HepG2 (cell line): ENCODE measurements around the gene TIFAB. TPM values are rescaled to one million over a fixed set of nuclear protein-coding genes. Genes with fewer than 3 reads are reported as not detected.

Experiments
- ARHGAP35 ChIP-seq: sonication (generic); formaldehyde crosslinking; IDR thresholded peaks from 2 replicates; pipeline ENCODE4 v1.9.0; 2022; ENCODE audit warnings: mild to moderate bottlenecking, inconsistent platforms, moderate library complexity, missing genetic modification reagents, borderline replicate concordance
- ATAD3A ChIP-seq: sonication (generic); formaldehyde crosslinking; IDR thresholded peaks from 2 replicates; pipeline ENCODE4 v1.4.0; 2020; ENCODE audit warnings: missing genetic modification reagents
- E2F5 ChIP-seq: sonication (generic); formaldehyde crosslinking; conservative IDR thresholded peaks from 2 replicates; pipeline ENCODE4 v1.4.0; 2020; ENCODE audit warnings: missing genetic modification reagents
- ERF ChIP-seq: IDR thresholded peaks from 2 replicates; pipeline ENCODE4 v1.6.1; 2018; ENCODE audit warnings: missing biosample characterization, missing genetic modification reagents
- GFI1 ChIP-seq: sonication (generic); formaldehyde crosslinking; IDR thresholded peaks from 2 replicates; pipeline ENCODE4 v1.5.0; 2020; ENCODE audit warnings: missing genetic modification reagents, mild to moderate bottlenecking, borderline replicate concordance
- JARID2 ChIP-seq: sonication (generic); formaldehyde crosslinking; IDR thresholded peaks from 2 replicates; pipeline ENCODE4 v1.8.1; 2023; ENCODE audit warnings: missing genetic modification reagents, inconsistent platforms; ENCODE audit not compliant: insufficient replicate concordance
- MED1 ChIP-seq: sonication (generic); formaldehyde crosslinking; IDR thresholded peaks from 2 replicates; pipeline ENCODE4 v1.4.0; 2020; ENCODE audit warnings: missing genetic modification reagents
- PCBP2 ChIP-seq: fragments of 200-400 bp; formaldehyde crosslinking; optimal IDR thresholded peaks from 2 replicates; pipeline ENCODE3; 2018; ENCODE audit warnings: low read length, low read depth; ENCODE audit not compliant: poor library complexity, severe bottlenecking
- POGK ChIP-seq: sonication (generic); formaldehyde crosslinking; conservative IDR thresholded peaks from 2 replicates; pipeline ENCODE4 v1.8.0; 2022; ENCODE audit warnings: mild to moderate bottlenecking, moderate library complexity, missing genetic modification reagents
- POGZ ChIP-seq: sonication (generic); formaldehyde crosslinking; IDR thresholded peaks from 2 replicates; pipeline ENCODE4 v1.4.0; 2020; ENCODE audit warnings: mild to moderate bottlenecking, missing genetic modification reagents
- TAF15 ChIP-seq: fragments of 200-400 bp; formaldehyde crosslinking; IDR thresholded peaks from one replicate; pipeline ENCODE4 v1.6.1; 2018; ENCODE audit warnings: mild to moderate bottlenecking, low read depth, low read length; ENCODE audit not compliant: poor library complexity, severe bottlenecking
- YEATS4 ChIP-seq: sonication (generic); formaldehyde crosslinking; IDR thresholded peaks from 2 replicates; pipeline ENCODE4 v1.4.0; 2020; ENCODE audit warnings: missing genetic modification reagents, borderline replicate concordance
- ZBTB10 ChIP-seq: sonication (generic); formaldehyde crosslinking; IDR thresholded peaks from 2 replicates; pipeline ENCODE4 v1.4.0; 2020; ENCODE audit warnings: missing genetic modification reagents, borderline replicate concordance
- ZBTB26 ChIP-seq: IDR thresholded peaks from 2 replicates; pipeline ENCODE4 v1.6.1; 2016; ENCODE audit warnings: missing compliant biosample characterization, missing genetic modification reagents, borderline replicate concordance
- ZNF256 ChIP-seq: sonication (generic); formaldehyde crosslinking; conservative IDR thresholded peaks from 2 replicates; pipeline ENCODE4 v1.4.0; 2020; ENCODE audit warnings: missing genetic modification reagents
- ZNF543 ChIP-seq: sonication (generic); formaldehyde crosslinking; IDR thresholded peaks from 2 replicates; pipeline ENCODE4 v1.4.0; 2020; ENCODE audit warnings: mild to moderate bottlenecking, missing genetic modification reagents
- ZNF7 ChIP-seq: IDR thresholded peaks from 2 replicates; pipeline ENCODE4 v1.6.1; 2016; ENCODE audit warnings: missing biosample characterization, missing genetic modification reagents
- ZNF747 ChIP-seq: sonication (generic); formaldehyde crosslinking; IDR thresholded peaks from 2 replicates; pipeline ENCODE4 v1.8.1; 2023; ENCODE audit warnings: missing genetic modification reagents, mild to moderate bottlenecking, borderline replicate concordance
- ZNF768 ChIP-seq: sonication (generic); formaldehyde crosslinking; IDR thresholded peaks from 2 replicates; pipeline ENCODE4 v1.4.0; 2020; ENCODE audit warnings: missing genetic modification reagents
- polyA plus RNA-seq, 8 experiments: library from polyadenylated mRNA; depleted of rRNA in 3 of 8; stranded (reverse) in 7 of 8; unstranded in 1 of 8; fragments of >200 nt; fragmentation: Illumina TruSeq in 4 of 8; extraction: Trizol in 4 of 8; gene quantifications; 2 replicates each; pipeline versions ENCODE4 v1.2.1 to v1.2.3, GENCODE V29; 2011 to 2016; ENCODE audit warnings: low read depth in 4 of 8, missing spikeins in 1 of 8, mixed read lengths in 1 of 8; ENCODE audit not compliant: insufficient read depth in 1 of 8
- total RNA-seq, 5 experiments: library from RNA; depleted of rRNA; stranded (reverse); fragments of >200 nt; fragmentation: Illumina TruSeq; extraction: Trizol; gene quantifications; 2 replicates each; pipeline ENCODE4 v1.2.3, GENCODE V29; 2016; ENCODE audit warnings: low read depth in 1 of 5
- TF ChIP-seq, protein P1 (sequence below): IDR thresholded peaks from 2 replicates; pipeline ENCODE4 v1.6.1; 2012; ENCODE audit warnings: low read length, improper control_type of control experiment

TIFAB gene
- total and polyA plus RNA-seq, 2 of the 13 experiments (the other 11 are each of a cell fraction or from before 2014, with no cell fraction given), result not detected

DNA sequence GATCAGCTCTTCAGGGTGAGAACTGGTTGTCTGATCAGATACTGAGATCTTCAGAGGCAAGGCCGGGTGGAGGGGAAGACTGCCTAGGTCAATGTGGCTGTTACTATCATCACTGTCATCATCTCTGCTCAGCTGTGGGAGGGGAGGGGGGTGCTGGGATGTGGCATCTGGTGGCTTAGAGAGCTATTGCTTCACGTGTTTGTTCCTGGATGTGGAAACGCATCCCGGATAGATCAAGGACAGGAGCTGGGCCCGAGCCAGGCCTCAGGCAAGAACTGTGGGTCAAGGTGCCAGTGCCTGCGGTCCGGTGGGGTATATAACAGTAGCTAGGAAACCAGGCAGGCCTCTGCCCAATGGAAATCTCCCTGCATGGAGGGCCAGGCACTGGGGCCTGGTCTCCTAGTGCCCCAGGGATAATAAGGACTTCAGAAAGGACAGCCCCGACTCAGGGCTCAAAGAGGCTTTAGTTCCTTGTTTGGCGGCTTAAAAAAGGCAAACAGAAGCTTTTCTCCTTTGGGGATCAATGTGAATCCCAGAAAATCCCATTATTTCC lies 30.3 kb upstream of the TIFAB start (continued):
- TF ChIP-seq TAF15 (no peak), PCBP2 (no peak), ATAD3A (CRISPR knock-in tag) (no peak), ZNF543 (CRISPR knock-in tag) (no peak), E2F5 (CRISPR knock-in tag) (no peak), ZNF7 (CRISPR knock-in tag) (no peak), ZNF747 (CRISPR knock-in tag) (no peak), ZNF768 (CRISPR knock-in tag) (no peak), ZBTB10 (CRISPR knock-in tag) (no peak), MED1 (CRISPR knock-in tag) (peak; percentile 92), ZNF256 (CRISPR knock-in tag) (no peak), ERF (CRISPR knock-in tag) (peak; percentile 37; the same call in 1 of the 2 replicates), GFI1 (CRISPR knock-in tag) (no peak), POGK (peak; percentile 70), JARID2 (CRISPR knock-in tag) (no peak), ARHGAP35 (CRISPR knock-in tag) (no peak), POGZ (CRISPR knock-in tag) (no peak), ZBTB26 (CRISPR knock-in tag) (no peak; the same call in 1 of the 2 replicates), YEATS4 (CRISPR knock-in tag) (peak; percentile 37; the same call in 1 of the 2 replicates)
- TF ChIP-seq, protein P1, sequence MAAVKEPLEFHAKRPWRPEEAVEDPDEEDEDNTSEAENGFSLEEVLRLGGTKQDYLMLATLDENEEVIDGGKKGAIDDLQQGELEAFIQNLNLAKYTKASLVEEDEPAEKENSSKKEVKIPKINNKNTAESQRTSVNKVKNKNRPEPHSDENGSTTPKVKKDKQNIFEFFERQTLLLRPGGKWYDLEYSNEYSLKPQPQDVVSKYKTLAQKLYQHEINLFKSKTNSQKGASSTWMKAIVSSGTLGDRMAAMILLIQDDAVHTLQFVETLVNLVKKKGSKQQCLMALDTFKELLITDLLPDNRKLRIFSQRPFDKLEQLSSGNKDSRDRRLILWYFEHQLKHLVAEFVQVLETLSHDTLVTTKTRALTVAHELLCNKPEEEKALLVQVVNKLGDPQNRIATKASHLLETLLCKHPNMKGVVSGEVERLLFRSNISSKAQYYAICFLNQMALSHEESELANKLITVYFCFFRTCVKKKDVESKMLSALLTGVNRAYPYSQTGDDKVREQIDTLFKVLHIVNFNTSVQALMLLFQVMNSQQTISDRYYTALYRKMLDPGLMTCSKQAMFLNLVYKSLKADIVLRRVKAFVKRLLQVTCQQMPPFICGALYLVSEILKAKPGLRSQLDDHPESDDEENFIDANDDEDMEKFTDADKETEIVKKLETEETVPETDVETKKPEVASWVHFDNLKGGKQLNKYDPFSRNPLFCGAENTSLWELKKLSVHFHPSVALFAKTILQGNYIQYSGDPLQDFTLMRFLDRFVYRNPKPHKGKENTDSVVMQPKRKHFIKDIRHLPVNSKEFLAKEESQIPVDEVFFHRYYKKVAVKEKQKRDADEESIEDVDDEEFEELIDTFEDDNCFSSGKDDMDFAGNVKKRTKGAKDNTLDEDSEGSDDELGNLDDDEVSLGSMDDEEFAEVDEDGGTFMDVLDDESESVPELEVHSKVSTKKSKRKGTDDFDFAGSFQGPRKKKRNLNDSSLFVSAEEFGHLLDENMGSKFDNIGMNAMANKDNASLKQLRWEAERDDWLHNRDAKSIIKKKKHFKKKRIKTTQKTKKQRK, result no peak
